Measurements from ENCODE around the gene INPP5F. TPM values are rescaled to one million over a fixed set of nuclear protein-coding genes. Genes with fewer than 3 reads are reported as not detected.
A peak's percentile ranks its signal among the peaks of the same experiment; 100 is the strongest.

The INPP5F gene
- total and polyA plus RNA-seq, 9 of the 15 experiments (the other 6 are each of a cell fraction or from before 2014, with no cell fraction given), result 1.6 to 7.3 (median 6.0) TPM

GRCh38 chr10:119734396-119735332 is 8.8 kb downstream of the INPP5F start:
- Histone ChIP-seq H3K9ac (ENCODE audit: insufficient read depth in 1 of 2, low read depth in 2 of 2, low read length in 2 of 2) (no peak overlapping the region), H3K4me2 (ENCODE audit: insufficient read depth, low read length) (no peak overlapping the region), H3K27me3 (ENCODE audit: control insufficient read depth in 2 of 2, insufficient read depth in 2 of 2, low read length in 2 of 2) (no peaks in the 10 kb centered on the region), H3K36me3 (ENCODE audit: control insufficient read depth, insufficient read depth, low read length) (no peaks in the 10 kb centered on the region), H4K20me1 (replicated peaks; ENCODE audit: control insufficient read depth, insufficient read depth, low read length) (no peaks in the 10 kb centered on the region), H3K4me1 (replicated peaks in 1 of 2; ENCODE audit: control insufficient read depth in 2 of 2, insufficient read depth in 2 of 2, low read length in 2 of 2) (peaks cover 0 to 11% of the 10 kb centered on the region in 2 experiments; a peak in 3 of 5 replicates), H3K4me3 (no peak overlapping the region), H3K27ac (ENCODE audit: extremely low read depth, low read depth, low read length) (no peak overlapping the region), H3K9me1 (ENCODE audit: control insufficient read depth, insufficient read depth, low read length) (no peaks in the 10 kb centered on the region), H2AFZ (ENCODE audit: low read depth, low read length) (no peak overlapping the region), H3K79me2 (ENCODE audit: control insufficient read depth, insufficient read depth, low read length) (no peaks in the 10 kb centered on the region), H3K9me3 (replicated peaks; ENCODE audit: control insufficient read depth, insufficient read depth, low read depth, low read length) (no peaks in the 10 kb centered on the region)
- 0% methylated on average over 1 of the region's 1 CpG for WGBS (ENCODE audit: insufficient coverage, low coverage, missing lambda C conversion rate)
- FAIRE-seq, result no peak
- 0 out of 3 replicates have a peak, but pooled peaks have one; percentile 26 for ATAC-seq
- ChIA-PET CTCF (ENCODE audit: low intra/inter-chr PET ratio) (no interaction called here), POLR2A (interaction anchor here (0.7 to 1.1 kb wide), 2 partner anchors 9 to 138 kb away, joined by 4 to 5 read pairs; partner anchors contain the start of genes INPP5F and MCMBP)
- intact Hi-C loops (cut with micrococcal nuclease) (no loop called here), in situ Hi-C loops (cut with MboI) (no loop called here)
- no TSS peak for BruUV-seq (replicated peaks)
- no peak for DNase-seq (ENCODE audit: extremely low read depth in 1 of 4, low spot score in 3 of 4)
- TF ChIP-seq CREB5 (CRISPR knock-in tag; IDR thresholded peaks at IDR 0.05), result no peak
- TF ChIP-seq ZNF384 (IDR thresholded peaks at IDR 0.05; ENCODE audit: low read depth, low read length), result no peak
- TF ChIP-seq, protein P1, sequence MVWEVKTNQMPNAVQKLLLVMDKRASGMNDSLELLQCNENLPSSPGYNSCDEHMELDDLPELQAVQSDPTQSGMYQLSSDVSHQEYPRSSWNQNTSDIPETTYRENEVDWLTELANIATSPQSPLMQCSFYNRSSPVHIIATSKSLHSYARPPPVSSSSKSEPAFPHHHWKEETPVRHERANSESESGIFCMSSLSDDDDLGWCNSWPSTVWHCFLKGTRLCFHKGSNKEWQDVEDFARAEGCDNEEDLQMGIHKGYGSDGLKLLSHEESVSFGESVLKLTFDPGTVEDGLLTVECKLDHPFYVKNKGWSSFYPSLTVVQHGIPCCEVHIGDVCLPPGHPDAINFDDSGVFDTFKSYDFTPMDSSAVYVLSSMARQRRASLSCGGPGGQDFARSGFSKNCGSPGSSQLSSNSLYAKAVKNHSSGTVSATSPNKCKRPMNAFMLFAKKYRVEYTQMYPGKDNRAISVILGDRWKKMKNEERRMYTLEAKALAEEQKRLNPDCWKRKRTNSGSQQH (CRISPR knock-in tag; IDR thresholded peaks at IDR 0.05), result no peak
- TF ChIP-seq, protein P2, sequence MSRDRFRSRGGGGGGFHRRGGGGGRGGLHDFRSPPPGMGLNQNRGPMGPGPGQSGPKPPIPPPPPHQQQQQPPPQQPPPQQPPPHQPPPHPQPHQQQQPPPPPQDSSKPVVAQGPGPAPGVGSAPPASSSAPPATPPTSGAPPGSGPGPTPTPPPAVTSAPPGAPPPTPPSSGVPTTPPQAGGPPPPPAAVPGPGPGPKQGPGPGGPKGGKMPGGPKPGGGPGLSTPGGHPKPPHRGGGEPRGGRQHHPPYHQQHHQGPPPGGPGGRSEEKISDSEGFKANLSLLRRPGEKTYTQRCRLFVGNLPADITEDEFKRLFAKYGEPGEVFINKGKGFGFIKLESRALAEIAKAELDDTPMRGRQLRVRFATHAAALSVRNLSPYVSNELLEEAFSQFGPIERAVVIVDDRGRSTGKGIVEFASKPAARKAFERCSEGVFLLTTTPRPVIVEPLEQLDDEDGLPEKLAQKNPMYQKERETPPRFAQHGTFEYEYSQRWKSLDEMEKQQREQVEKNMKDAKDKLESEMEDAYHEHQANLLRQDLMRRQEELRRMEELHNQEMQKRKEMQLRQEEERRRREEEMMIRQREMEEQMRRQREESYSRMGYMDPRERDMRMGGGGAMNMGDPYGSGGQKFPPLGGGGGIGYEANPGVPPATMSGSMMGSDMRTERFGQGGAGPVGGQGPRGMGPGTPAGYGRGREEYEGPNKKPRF (IDR thresholded peaks at IDR 0.05; ENCODE audit: low read depth, low read length), result no peak
- no peak for TF ChIP-seq KAT7 (CRISPR knock-in tag; IDR thresholded peaks at IDR 0.05; ENCODE audit: borderline replicate concordance)
- no peak for TF ChIP-seq STAT5B (CRISPR knock-in tag; IDR thresholded peaks at IDR 0.05)
- TF ChIP-seq ZNF212 (CRISPR knock-in tag; IDR thresholded peaks at IDR 0.05), result no peak
- TF ChIP-seq KLF13 (tag; IDR thresholded peaks at IDR 0.05; ENCODE audit: borderline replicate concordance, low read depth), result no peak
- no peak for TF ChIP-seq FOXA3 (CRISPR knock-in tag; conservative IDR thresholded peaks at IDR 0.05 in 1 of 2, IDR thresholded peaks at IDR 0.05 in 1 of 2)
- TF ChIP-seq TCF7 (IDR thresholded peaks at IDR 0.05; ENCODE audit: borderline replicate concordance), result no peak
- TF ChIP-seq PCBP1 (IDR thresholded peaks at IDR 0.05; ENCODE audit: low read depth, low read length, poor library complexity, severe bottlenecking), result no peak
- TF ChIP-seq, protein P3, sequence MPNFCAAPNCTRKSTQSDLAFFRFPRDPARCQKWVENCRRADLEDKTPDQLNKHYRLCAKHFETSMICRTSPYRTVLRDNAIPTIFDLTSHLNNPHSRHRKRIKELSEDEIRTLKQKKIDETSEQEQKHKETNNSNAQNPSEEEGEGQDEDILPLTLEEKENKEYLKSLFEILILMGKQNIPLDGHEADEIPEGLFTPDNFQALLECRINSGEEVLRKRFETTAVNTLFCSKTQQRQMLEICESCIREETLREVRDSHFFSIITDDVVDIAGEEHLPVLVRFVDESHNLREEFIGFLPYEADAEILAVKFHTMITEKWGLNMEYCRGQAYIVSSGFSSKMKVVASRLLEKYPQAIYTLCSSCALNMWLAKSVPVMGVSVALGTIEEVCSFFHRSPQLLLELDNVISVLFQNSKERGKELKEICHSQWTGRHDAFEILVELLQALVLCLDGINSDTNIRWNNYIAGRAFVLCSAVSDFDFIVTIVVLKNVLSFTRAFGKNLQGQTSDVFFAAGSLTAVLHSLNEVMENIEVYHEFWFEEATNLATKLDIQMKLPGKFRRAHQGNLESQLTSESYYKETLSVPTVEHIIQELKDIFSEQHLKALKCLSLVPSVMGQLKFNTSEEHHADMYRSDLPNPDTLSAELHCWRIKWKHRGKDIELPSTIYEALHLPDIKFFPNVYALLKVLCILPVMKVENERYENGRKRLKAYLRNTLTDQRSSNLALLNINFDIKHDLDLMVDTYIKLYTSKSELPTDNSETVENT (CRISPR knock-in tag; IDR thresholded peaks at IDR 0.05), result no peak
- TF ChIP-seq ZNF121 (CRISPR knock-in tag; conservative IDR thresholded peaks at IDR 0.05), result peak; percentile 72

Data from K562 (cell line).